ENCODE measurements around the gene CCNY.

Gene CCNY

DNA sequence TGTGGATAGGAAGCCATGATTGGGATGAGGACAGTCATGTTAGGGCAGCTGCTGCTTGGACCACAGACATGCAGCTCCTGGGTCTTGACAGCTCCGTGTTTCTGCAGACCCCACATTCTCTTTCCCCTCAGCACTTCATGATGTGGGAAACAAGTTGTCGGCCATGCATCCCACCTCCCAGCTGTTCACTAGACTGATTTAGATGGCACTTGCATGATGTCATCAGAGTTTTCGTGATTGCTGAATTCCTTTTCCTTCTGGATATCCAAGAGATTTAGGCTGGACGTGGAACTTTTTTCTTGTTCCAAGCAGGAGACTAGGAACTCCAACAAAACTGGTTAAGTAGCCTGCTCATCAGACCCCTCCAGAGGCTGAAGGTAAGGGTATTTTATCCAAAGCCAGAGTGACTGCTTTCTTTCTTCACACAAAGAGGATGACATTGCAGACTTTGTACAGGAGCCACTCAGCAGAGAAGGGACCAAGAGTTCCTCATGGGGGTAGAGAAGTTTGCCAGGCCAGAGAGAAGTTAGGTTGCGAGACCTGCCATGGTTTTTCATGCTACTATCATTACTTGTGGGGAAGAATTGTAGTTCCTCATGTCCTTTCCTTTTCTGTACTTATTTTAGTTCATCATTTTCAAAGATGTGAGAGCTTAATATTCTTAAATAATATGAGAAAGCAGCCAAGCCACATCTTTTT is 151.2 kb downstream of the CCNY start:
- no peaks in the 10 kb centered on the region for H3K79me2 ChIP-seq (ENCODE audit: low read length)
- no peak overlapping the region for H3K9ac ChIP-seq (ENCODE audit: low read length)
- H3K4me2 ChIP-seq (ENCODE audit: low read length), result no peak overlapping the region
- no peaks in the 10 kb centered on the region for H3K4me1 ChIP-seq (ENCODE audit: low read length)
- no peak overlapping the region for H3K4me3 ChIP-seq (ENCODE audit: low read length)
- H2AFZ ChIP-seq (ENCODE audit: low read depth, low read length), result no peak overlapping the region
- H3K9me3 ChIP-seq (ENCODE audit: insufficient read depth, low read length), result no peaks in the 10 kb centered on the region
- no peak overlapping the region for H3K27ac ChIP-seq (ENCODE audit: low read length)
- TF ChIP-seq, protein P1, sequence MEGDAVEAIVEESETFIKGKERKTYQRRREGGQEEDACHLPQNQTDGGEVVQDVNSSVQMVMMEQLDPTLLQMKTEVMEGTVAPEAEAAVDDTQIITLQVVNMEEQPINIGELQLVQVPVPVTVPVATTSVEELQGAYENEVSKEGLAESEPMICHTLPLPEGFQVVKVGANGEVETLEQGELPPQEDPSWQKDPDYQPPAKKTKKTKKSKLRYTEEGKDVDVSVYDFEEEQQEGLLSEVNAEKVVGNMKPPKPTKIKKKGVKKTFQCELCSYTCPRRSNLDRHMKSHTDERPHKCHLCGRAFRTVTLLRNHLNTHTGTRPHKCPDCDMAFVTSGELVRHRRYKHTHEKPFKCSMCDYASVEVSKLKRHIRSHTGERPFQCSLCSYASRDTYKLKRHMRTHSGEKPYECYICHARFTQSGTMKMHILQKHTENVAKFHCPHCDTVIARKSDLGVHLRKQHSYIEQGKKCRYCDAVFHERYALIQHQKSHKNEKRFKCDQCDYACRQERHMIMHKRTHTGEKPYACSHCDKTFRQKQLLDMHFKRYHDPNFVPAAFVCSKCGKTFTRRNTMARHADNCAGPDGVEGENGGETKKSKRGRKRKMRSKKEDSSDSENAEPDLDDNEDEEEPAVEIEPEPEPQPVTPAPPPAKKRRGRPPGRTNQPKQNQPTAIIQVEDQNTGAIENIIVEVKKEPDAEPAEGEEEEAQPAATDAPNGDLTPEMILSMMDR (IDR thresholded peaks at IDR 0.05; ENCODE audit: low read depth, low read length), result no peak
- no peak for TF ChIP-seq EZH2phosphoT487 (IDR thresholded peaks at IDR 0.05; ENCODE audit: low read depth)
- H4K20me1 ChIP-seq (ENCODE audit: insufficient read depth, low read length), result 0 out of 2 replicates have a peak, but pooled peaks cover 2% of the 10 kb centered on the region
- H3K36me3 ChIP-seq (replicated peaks; ENCODE audit: low read depth, low read length), result no peaks in the 10 kb centered on the region
- H3K27me3 ChIP-seq (ENCODE audit: low read depth, low read length), result no peaks in the 10 kb centered on the region

DNA sequence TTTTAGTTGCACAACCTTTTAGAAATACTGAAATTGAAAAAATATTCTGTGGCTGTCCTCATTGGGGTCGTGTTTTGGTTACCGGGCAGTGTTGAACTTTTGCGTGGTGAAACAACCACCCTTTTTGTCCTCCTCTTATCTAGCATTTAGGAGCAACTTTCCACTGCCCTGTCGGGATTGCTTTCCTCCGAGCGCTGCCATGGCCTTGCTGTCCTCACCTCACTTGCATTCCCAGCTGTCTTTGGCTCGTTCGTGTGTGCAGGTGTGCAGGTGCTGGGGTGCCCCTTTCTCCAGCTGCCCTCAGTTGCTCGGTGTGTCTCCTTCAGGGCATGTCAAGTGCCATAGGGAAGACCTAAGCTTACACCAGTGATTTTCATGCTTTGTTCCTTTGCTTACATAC is 151.9 kb downstream of the CCNY start:
- H3K27me3 ChIP-seq (ENCODE audit: low read depth, low read length), result no peaks in the 10 kb centered on the region
- H3K4me2 ChIP-seq (ENCODE audit: low read length), result no peak overlapping the region
- H3K4me3 ChIP-seq (ENCODE audit: low read length), result no peak overlapping the region
- TF ChIP-seq EZH2phosphoT487 (IDR thresholded peaks at IDR 0.05; ENCODE audit: low read depth), result no peak
- TF ChIP-seq, protein P1 (IDR thresholded peaks at IDR 0.05; ENCODE audit: low read depth, low read length), result no peak
- H4K20me1 ChIP-seq (ENCODE audit: insufficient read depth, low read length), result 0 out of 2 replicates have a peak, but pooled peaks cover 3% of the 10 kb centered on the region
- H3K36me3 ChIP-seq (replicated peaks; ENCODE audit: low read depth, low read length), result no peaks in the 10 kb centered on the region
- H3K4me1 ChIP-seq (ENCODE audit: low read length), result no peaks in the 10 kb centered on the region
- no peak overlapping the region for H2AFZ ChIP-seq (ENCODE audit: low read depth, low read length)
- no peaks in the 10 kb centered on the region for H3K79me2 ChIP-seq (ENCODE audit: low read length)
- no peaks in the 10 kb centered on the region for H3K9me3 ChIP-seq (ENCODE audit: insufficient read depth, low read length)
- H3K9ac ChIP-seq (ENCODE audit: low read length), result no peak overlapping the region
- H3K27ac ChIP-seq (ENCODE audit: low read length), result no peak overlapping the region

DNA sequence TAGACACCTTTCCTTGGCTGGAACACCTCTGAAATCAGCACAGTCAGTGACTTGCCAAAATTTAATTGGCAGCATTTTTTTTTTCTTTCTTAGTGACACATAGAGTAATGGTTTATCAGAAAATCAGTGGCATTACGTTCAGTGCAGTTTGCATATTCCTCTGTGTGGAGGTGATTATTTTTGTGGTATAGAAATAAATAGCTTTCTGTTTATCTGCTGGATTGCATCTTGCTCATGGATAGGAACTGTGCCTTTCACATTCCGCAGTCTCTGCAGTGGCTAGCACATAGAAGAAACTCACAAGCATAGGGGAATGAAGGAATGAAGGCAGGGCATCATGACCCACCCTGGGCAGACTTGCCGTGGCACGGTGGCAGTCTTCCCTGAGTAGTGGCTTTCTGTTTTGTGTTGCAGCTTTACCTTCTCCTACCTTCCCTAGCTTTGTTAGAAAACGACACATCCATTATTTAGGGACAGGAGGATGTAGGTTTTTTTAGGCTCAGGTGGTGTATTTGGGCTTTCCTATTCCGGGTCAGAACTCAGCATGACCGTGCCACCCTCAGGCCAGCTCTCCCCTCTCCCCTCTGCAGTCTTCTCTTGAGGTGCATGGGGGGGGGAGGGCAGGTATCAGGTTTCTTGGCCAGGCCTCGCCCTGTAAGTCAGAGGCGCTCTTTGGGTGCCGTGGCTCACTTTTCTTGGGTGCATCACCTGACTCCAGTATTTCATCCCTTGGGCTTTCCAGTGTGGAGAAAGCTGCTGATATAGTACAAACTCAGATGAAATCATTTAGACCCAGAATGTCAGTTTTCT is 156.3 kb downstream of the CCNY start:
- Histone ChIP-seq H3K27me3 (ENCODE audit: low read depth, low read length) (no peaks in the 10 kb centered on the region), H3K9me3 (ENCODE audit: insufficient read depth, low read length) (no peaks in the 10 kb centered on the region), H3K27ac (ENCODE audit: low read length) (no peak overlapping the region), H3K4me1 (ENCODE audit: low read length) (peaks cover 14% of the 10 kb centered on the region), H3K4me3 (ENCODE audit: low read length) (no peak overlapping the region), H3K4me2 (ENCODE audit: low read length) (no peak overlapping the region), H3K9ac (ENCODE audit: low read length) (no peak overlapping the region), H4K20me1 (ENCODE audit: insufficient read depth, low read length) (peaks cover 18% of the 10 kb centered on the region; the same call in 1 of the 2 replicates), H3K36me3 (replicated peaks; ENCODE audit: low read depth, low read length) (no peaks in the 10 kb centered on the region), H3K79me2 (ENCODE audit: low read length) (no peaks in the 10 kb centered on the region), H2AFZ (ENCODE audit: low read depth, low read length) (no peak overlapping the region)
- TF ChIP-seq, protein P1 (IDR thresholded peaks at IDR 0.05; ENCODE audit: low read depth, low read length), result no peak
- TF ChIP-seq EZH2phosphoT487 (IDR thresholded peaks at IDR 0.05; ENCODE audit: low read depth), result no peak

Measured in OCI-LY3 (cell line).